Measurements from ENCODE around the gene LBHD1. TPM values are rescaled to one million over a fixed set of nuclear protein-coding genes. Genes with fewer than 3 reads are reported as not detected.

The LBHD1 gene
- total and polyA plus RNA-seq, 2 donors from 2014 or later, result 5.3 to 7.9 TPM

DNA sequence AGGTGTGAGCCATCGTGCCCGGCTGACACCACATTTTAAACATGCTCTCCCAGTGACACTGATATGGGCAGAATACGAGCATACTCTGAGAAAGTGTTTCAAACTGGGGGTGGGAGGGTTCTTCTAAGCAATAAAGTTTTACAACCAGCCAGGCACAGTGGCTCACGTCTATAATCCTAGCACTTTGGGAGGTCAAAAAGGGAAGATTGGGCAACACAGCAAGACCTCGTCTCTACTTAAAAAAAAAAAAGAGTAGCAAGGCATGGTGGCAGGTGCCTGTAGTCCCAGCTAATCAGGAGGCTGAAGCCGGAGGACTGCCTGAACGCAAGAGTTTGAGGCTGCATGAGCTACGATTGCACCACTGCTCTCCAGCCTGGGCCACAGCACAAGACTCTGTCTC, 27.8 kb downstream of the LBHD1 start:
- no peak overlapping the region for H3K4me3 ChIP-seq (ENCODE audit: low read length in 3 of 3)
- no peaks in the 10 kb centered on the region for H3K27me3 ChIP-seq (ENCODE audit: control insufficient read depth, insufficient read depth, low read length)
- H3K27ac ChIP-seq (ENCODE audit: low read depth in 2 of 2, low read length in 2 of 2), result no peak overlapping the region
- peaks cover 0 to 13% (median 2%) of the 10 kb centered on the region in 3 donors for H3K4me1 ChIP-seq (ENCODE audit: control insufficient read depth in 2 of 3, insufficient read depth in 2 of 3, low read depth in 1 of 3, low read length in 3 of 3)
- DNase-seq (no peak), FAIRE-seq (no peak)
- TF ChIP-seq, protein P1, sequence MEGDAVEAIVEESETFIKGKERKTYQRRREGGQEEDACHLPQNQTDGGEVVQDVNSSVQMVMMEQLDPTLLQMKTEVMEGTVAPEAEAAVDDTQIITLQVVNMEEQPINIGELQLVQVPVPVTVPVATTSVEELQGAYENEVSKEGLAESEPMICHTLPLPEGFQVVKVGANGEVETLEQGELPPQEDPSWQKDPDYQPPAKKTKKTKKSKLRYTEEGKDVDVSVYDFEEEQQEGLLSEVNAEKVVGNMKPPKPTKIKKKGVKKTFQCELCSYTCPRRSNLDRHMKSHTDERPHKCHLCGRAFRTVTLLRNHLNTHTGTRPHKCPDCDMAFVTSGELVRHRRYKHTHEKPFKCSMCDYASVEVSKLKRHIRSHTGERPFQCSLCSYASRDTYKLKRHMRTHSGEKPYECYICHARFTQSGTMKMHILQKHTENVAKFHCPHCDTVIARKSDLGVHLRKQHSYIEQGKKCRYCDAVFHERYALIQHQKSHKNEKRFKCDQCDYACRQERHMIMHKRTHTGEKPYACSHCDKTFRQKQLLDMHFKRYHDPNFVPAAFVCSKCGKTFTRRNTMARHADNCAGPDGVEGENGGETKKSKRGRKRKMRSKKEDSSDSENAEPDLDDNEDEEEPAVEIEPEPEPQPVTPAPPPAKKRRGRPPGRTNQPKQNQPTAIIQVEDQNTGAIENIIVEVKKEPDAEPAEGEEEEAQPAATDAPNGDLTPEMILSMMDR (IDR thresholded peaks at IDR 0.05; ENCODE audit: borderline replicate concordance, extremely low read depth, insufficient read depth), result no peak
- H3K9me3 ChIP-seq (ENCODE audit: control insufficient read depth in 2 of 3, insufficient read depth in 1 of 3, low read length in 3 of 3), result no peaks in the 10 kb centered on the region
- H3K9ac ChIP-seq (ENCODE audit: low read length in 3 of 3), result no peak overlapping the region
- intact Hi-C loops (cut with DNase I), result no loop called here
- H3K36me3 ChIP-seq (ENCODE audit: control insufficient read depth in 2 of 3, insufficient read depth in 3 of 3, low read length in 3 of 3), result peaks cover 0 to 29% (median 2%) of the 10 kb centered on the region in 3 donors

DNA sequence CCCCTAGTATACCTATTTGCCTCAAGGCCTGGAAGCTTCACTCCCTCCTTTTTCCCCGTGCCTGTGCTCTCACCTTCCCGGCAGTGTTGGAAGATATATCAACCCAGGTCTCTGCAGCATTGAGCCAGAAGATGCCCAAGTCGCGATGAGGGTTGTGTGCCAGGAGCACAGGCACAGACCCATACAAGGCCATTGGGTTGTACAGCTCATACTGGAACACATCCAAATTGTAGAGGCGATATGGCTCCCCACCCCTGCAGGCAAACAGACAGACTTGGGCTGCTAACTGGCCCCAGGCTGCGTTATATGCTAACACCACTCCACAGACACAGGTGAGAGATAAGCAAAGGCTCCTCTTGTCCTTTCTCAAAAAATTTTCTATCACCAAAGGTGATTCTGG, 39.6 kb downstream of the LBHD1 start:
- TF ChIP-seq, protein P1 (IDR thresholded peaks at IDR 0.05; ENCODE audit: borderline replicate concordance, extremely low read depth, insufficient read depth), result no peak
- no peak overlapping the region for H3K9ac ChIP-seq (ENCODE audit: low read length in 3 of 3)
- intact Hi-C loops (cut with DNase I), result no loop called here
- H3K27ac ChIP-seq (ENCODE audit: low read depth in 2 of 2, low read length in 2 of 2), result no peak overlapping the region
- DNase-seq (no peak), FAIRE-seq (no peak)
- H3K4me1 ChIP-seq (ENCODE audit: control insufficient read depth in 2 of 3, insufficient read depth in 2 of 3, low read depth in 1 of 3, low read length in 3 of 3), result no peaks in the 10 kb centered on the region
- H3K27me3 ChIP-seq (ENCODE audit: control insufficient read depth, insufficient read depth, low read length), result no peaks in the 10 kb centered on the region
- H3K9me3 ChIP-seq (ENCODE audit: control insufficient read depth in 2 of 3, insufficient read depth in 1 of 3, low read length in 3 of 3), result no peaks in the 10 kb centered on the region
- H3K36me3 ChIP-seq (ENCODE audit: control insufficient read depth in 2 of 3, insufficient read depth in 3 of 3, low read length in 3 of 3), result peaks cover 24 to 75% (median 60%) of the 10 kb centered on the region in 3 donors
- no peak overlapping the region for H3K4me3 ChIP-seq (ENCODE audit: low read length in 3 of 3)

DNA sequence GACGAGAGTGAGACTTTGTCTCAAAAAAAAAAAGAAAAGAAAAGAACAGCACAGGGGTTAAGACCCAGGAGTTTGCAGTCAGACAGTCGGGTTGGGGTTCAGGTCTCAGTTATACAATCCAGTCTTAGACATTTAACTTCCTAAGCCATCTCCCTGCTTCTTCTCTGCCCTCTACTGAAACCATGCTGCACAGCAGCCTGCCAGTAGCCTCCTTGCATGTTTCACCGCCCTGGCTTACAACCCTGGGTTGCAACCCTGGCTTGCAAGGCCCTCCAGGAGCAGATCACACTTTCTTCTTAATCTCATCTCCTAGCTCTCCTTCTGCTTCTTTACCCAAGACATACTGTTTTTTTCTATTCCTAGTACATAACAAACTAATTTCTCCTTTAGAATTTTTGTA, 44.4 kb downstream of the LBHD1 start:
- no peak for DNase-seq
- H3K4me3 ChIP-seq (ENCODE audit: low read length in 3 of 3), result no peak overlapping the region
- no peak overlapping the region for H3K9ac ChIP-seq (ENCODE audit: low read length in 3 of 3)
- no peaks in the 10 kb centered on the region for H3K9me3 ChIP-seq (ENCODE audit: control insufficient read depth in 2 of 3, insufficient read depth in 1 of 3, low read length in 3 of 3)
- peaks cover 22 to 71% (median 56%) of the 10 kb centered on the region in 3 donors for H3K36me3 ChIP-seq (ENCODE audit: control insufficient read depth in 2 of 3, insufficient read depth in 3 of 3, low read length in 3 of 3)
- no peak overlapping the region for H3K27ac ChIP-seq (ENCODE audit: low read depth in 2 of 2, low read length in 2 of 2)
- TF ChIP-seq, protein P1 (IDR thresholded peaks at IDR 0.05; ENCODE audit: borderline replicate concordance, extremely low read depth, insufficient read depth), result no peak
- intact Hi-C loops (cut with DNase I), result no loop called here
- no peaks in the 10 kb centered on the region for H3K27me3 ChIP-seq (ENCODE audit: control insufficient read depth, insufficient read depth, low read length)
- FAIRE-seq, result no peak
- no peaks in the 10 kb centered on the region for H3K4me1 ChIP-seq (ENCODE audit: control insufficient read depth in 2 of 3, insufficient read depth in 2 of 3, low read depth in 1 of 3, low read length in 3 of 3)
